ENCODE data around the gene SLC6A3.
"Not testable (repeated sequence)": the region's sequence is repeated elsewhere in the genome, so short reads cannot be mapped to it uniquely, and the experiment has no call there.

Gene SLC6A3

GRCh38 chr5:1478271-1479035 lies 33.2 kb upstream of the SLC6A3 start:
- DNase-seq (ENCODE audit: low read depth in 2 of 2): no peak

GRCh38 chr5:1477341-1477740 lies 32.1 kb upstream of the SLC6A3 start:
- no peak for DNase-seq (ENCODE audit: low read depth in 2 of 2)

- no peak for DNase-seq (ENCODE audit: low read depth in 2 of 2)
Observed at GRCh38 chr5:1476967-1477310, 31.7 kb upstream of the SLC6A3 start.

- no peak for DNase-seq (ENCODE audit: low read depth in 2 of 2)
Observed at GRCh38 chr5:1476181-1476966, 31.1 kb upstream of the SLC6A3 start.

GRCh38 chr5:1475544-1475900 lies 30.3 kb upstream of the SLC6A3 start:
- not testable (repeated sequence) for DNase-seq (ENCODE audit: low read depth in 2 of 2)

- no peak for DNase-seq (ENCODE audit: low read depth in 2 of 2)
Observed at GRCh38 chr5:1474866-1475543, 29.8 kb upstream of the SLC6A3 start.

GRCh38 chr5:1474183-1474839 lies 29.1 kb upstream of the SLC6A3 start:
- DNase-seq (ENCODE audit: low read depth in 2 of 2): no peak

- no peak for DNase-seq (ENCODE audit: low read depth in 2 of 2)
Observed at GRCh38 chr5:1473746-1474145, 28.5 kb upstream of the SLC6A3 start.

GRCh38 chr5:1472964-1473628 lies 27.9 kb upstream of the SLC6A3 start:
- no peak for DNase-seq (ENCODE audit: low read depth in 2 of 2)

GRCh38 chr5:1471997-1472963 lies 27.0 kb upstream of the SLC6A3 start:
- no peak for DNase-seq (ENCODE audit: low read depth in 2 of 2)

GRCh38 chr5:1471240-1471853 lies 26.1 kb upstream of the SLC6A3 start:
- DNase-seq (ENCODE audit: low read depth in 2 of 2): no peak

GRCh38 chr5:1470762-1471211 lies 25.5 kb upstream of the SLC6A3 start:
- no peak for DNase-seq (ENCODE audit: low read depth in 2 of 2)

- DNase-seq (ENCODE audit: low read depth in 2 of 2): no peak
Observed at GRCh38 chr5:1468629-1469527, 23.6 kb upstream of the SLC6A3 start.

GRCh38 chr5:1468247-1468612 lies 23.0 kb upstream of the SLC6A3 start:
- DNase-seq (ENCODE audit: low read depth in 2 of 2): no peak

GRCh38 chr5:1467341-1468246 lies 22.4 kb upstream of the SLC6A3 start:
- no peak for DNase-seq (ENCODE audit: low read depth in 2 of 2)

GRCh38 chr5:1466631-1467265 lies 21.5 kb upstream of the SLC6A3 start:
- DNase-seq (ENCODE audit: low read depth in 2 of 2): no peak

GRCh38 chr5:1465966-1466471 lies 20.8 kb upstream of the SLC6A3 start:
- DNase-seq (ENCODE audit: low read depth in 2 of 2): no peak
